ENCODE measurements around the gene PFKL. TPM values are rescaled to one million over a fixed set of nuclear protein-coding genes. Genes with fewer than 3 reads are reported as not detected.

PFKL gene
- polyA plus RNA-seq, 1 donor (not counting 4 experiments of a cell fraction or from before 2014, with no cell fraction given), result 46.6 TPM

DNA sequence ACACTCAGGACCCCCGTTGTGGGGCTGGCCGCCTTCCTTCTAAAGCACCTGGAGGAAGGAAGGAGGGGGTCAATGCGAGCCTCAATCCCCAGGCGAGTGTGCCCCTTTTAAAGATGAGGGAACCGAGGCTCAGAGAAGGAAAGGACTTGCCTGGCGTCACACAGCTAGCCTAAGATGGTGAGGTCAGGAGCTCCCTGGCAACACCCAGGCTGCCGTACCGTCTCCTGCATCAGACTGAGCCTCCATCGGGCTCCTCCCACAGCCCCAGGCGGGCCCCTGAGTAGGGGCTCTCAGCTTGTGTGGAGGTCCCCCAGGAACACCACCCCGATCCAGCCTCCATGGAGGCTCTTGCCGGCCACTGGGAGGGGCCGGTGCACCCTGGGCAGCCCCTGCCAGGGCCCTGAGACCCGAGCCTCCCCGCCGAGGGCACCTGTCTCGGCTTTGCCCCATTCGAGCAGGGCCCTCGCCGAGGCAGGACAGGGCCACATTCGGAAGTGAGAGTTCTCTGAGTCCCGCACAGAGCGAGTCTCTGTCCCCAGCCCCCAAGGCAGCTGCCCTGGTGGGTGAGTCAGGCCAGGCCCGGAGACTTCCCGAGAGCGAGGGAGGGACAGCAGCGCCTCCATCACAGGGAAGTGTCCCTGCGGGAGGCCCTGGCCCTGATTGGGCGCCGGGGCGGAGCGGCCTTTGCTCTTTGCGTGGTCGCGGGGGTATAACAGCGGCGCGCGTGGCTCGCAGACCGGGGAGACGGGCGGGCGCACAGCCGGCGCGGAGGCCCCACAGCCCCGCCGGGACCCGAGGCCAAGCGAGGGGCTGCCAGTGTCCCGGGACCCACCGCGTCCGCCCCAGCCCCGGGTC is 14.5 kb upstream of the PFKL start, which contains the start of gene AIRE:
Gene AIRE, plus strand, starts transcription at position 739 of the 855 bp plus-strand sequence. CDS start 131 bp downstream, outside the sequence.
- Histone ChIP-seq H3K27ac (ENCODE audit: control insufficient read depth, insufficient read depth, low read length) (no peak within 1 kb of the TSS), H3K36me3 (ENCODE audit: control insufficient read depth in 2 of 2, extremely low read depth in 1 of 2, insufficient read depth in 2 of 2, low read length in 2 of 2) (no peaks in the 10 kb centered on the region), H3K9me1 (ENCODE audit: control insufficient read depth, extremely low read depth, insufficient read depth, low read length) (no peaks in the 10 kb centered on the region), H3K27me3 (ENCODE audit: control insufficient read depth, extremely low read depth, insufficient read depth, low read length) (peaks cover 46% of the 10 kb centered on the region), H3K4me2 (ENCODE audit: control insufficient read depth, extremely low read depth, insufficient read depth, low read depth, low read length) (no peak within 1 kb of the TSS), H3K9me3 (ENCODE audit: control insufficient read depth, low read depth, low read length) (no peaks in the 10 kb centered on the region), H3K4me1 (ENCODE audit: control insufficient read depth, extremely low read depth, insufficient read depth, low read length) (no peaks in the 10 kb centered on the region), H3K9ac (ENCODE audit: control insufficient read depth, extremely low read depth, insufficient read depth, low read length) (no peak within 1 kb of the TSS), H4K20me1 (ENCODE audit: control insufficient read depth, extremely low read depth, insufficient read depth, low read length) (peaks cover 3% of the 10 kb centered on the region), H3K4me3 (ENCODE audit: control insufficient read depth in 2 of 3, extremely low read depth in 1 of 3, insufficient read depth in 2 of 3, low read depth in 1 of 3, low read length in 3 of 3) (no peak within 1 kb of the TSS), H2AFZ (ENCODE audit: control insufficient read depth, low read length) (no peak within 1 kb of the TSS), H3K79me2 (ENCODE audit: control insufficient read depth, insufficient read depth, low read length) (no peaks in the 10 kb centered on the region)
- FAIRE-seq (no peak), DNase-seq (ENCODE audit: low read depth, low spot score) (no peak)
- peak; percentile 36 for TF ChIP-seq EZH2 (IDR thresholded peaks at IDR 0.05; ENCODE audit: low read length)
- TF ChIP-seq, protein P1, sequence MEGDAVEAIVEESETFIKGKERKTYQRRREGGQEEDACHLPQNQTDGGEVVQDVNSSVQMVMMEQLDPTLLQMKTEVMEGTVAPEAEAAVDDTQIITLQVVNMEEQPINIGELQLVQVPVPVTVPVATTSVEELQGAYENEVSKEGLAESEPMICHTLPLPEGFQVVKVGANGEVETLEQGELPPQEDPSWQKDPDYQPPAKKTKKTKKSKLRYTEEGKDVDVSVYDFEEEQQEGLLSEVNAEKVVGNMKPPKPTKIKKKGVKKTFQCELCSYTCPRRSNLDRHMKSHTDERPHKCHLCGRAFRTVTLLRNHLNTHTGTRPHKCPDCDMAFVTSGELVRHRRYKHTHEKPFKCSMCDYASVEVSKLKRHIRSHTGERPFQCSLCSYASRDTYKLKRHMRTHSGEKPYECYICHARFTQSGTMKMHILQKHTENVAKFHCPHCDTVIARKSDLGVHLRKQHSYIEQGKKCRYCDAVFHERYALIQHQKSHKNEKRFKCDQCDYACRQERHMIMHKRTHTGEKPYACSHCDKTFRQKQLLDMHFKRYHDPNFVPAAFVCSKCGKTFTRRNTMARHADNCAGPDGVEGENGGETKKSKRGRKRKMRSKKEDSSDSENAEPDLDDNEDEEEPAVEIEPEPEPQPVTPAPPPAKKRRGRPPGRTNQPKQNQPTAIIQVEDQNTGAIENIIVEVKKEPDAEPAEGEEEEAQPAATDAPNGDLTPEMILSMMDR (optimal IDR thresholded peaks at IDR 0.05 in 1 of 3, IDR thresholded peaks at IDR 0.05 in 1 of 3, conservative IDR thresholded peaks at IDR 0.05 in 1 of 3; ENCODE audit: extremely low read depth in 1 of 3, insufficient read depth in 2 of 3, low read length in 3 of 3), result no peak
- dilution Hi-C loops (cut with MboI; ENCODE audit: extremely low pct_ligation_motif_present, low sequenced_read_pairs), result no loop called here

DNA sequence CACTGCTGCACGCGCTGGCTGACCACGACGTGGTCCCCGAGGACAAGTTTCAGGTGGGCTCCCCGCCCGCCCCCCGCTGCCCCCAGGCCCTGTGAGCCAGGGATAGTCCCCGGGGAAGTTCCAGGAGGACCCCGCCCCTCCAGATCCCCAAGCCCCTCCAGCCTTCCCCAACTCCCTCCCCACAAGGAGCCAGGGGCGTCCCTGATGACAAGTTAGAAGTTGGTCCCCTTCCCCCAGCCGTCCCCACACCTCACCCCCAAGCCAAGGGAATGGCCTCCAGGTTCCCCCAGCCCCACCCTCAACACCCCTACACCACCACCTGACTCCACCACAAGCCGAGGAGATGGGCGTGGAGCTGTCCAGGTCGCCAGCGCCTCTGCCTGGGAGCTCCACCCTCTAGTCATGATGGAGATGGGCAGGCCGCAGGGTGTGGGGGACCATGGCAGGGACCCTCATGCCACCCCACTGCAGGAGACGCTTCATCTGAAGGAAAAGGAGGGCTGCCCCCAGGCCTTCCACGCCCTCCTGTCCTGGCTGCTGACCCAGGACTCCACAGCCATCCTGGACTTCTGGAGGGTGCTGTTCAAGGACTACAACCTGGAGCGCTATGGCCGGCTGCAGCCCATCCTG is 13.7 kb upstream of the PFKL start:
- no peak overlapping the region for H3K9ac ChIP-seq (ENCODE audit: control insufficient read depth, extremely low read depth, insufficient read depth, low read length)
- H3K4me1 ChIP-seq (ENCODE audit: control insufficient read depth, extremely low read depth, insufficient read depth, low read length), result no peaks in the 10 kb centered on the region
- no peak for DNase-seq (ENCODE audit: low read depth, low spot score)
- no peak for FAIRE-seq
- no peaks in the 10 kb centered on the region for H3K36me3 ChIP-seq (ENCODE audit: control insufficient read depth in 2 of 2, extremely low read depth in 1 of 2, insufficient read depth in 2 of 2, low read length in 2 of 2)
- no peaks in the 10 kb centered on the region for H3K9me3 ChIP-seq (ENCODE audit: control insufficient read depth, low read depth, low read length)
- H2AFZ ChIP-seq (ENCODE audit: control insufficient read depth, low read length), result no peak overlapping the region
- no peaks in the 10 kb centered on the region for H3K79me2 ChIP-seq (ENCODE audit: control insufficient read depth, insufficient read depth, low read length)
- TF ChIP-seq EZH2 (IDR thresholded peaks at IDR 0.05; ENCODE audit: low read length), result no peak
- TF ChIP-seq, protein P1 (optimal IDR thresholded peaks at IDR 0.05 in 1 of 3, IDR thresholded peaks at IDR 0.05 in 1 of 3, conservative IDR thresholded peaks at IDR 0.05 in 1 of 3; ENCODE audit: extremely low read depth in 1 of 3, insufficient read depth in 2 of 3, low read length in 3 of 3), result no peak
- H3K4me2 ChIP-seq (ENCODE audit: control insufficient read depth, extremely low read depth, insufficient read depth, low read depth, low read length), result no peak overlapping the region
- no peaks in the 10 kb centered on the region for H3K9me1 ChIP-seq (ENCODE audit: control insufficient read depth, extremely low read depth, insufficient read depth, low read length)
- no peak overlapping the region for H3K4me3 ChIP-seq (ENCODE audit: control insufficient read depth in 2 of 3, extremely low read depth in 1 of 3, insufficient read depth in 2 of 3, low read depth in 1 of 3, low read length in 3 of 3)
- H3K27me3 ChIP-seq (ENCODE audit: control insufficient read depth, extremely low read depth, insufficient read depth, low read length), result peaks cover 46% of the 10 kb centered on the region
- no peak overlapping the region for H3K27ac ChIP-seq (ENCODE audit: control insufficient read depth, insufficient read depth, low read length)
- dilution Hi-C loops (cut with MboI; ENCODE audit: extremely low pct_ligation_motif_present, low sequenced_read_pairs), result no loop called here
- peaks cover 3% of the 10 kb centered on the region for H4K20me1 ChIP-seq (ENCODE audit: control insufficient read depth, extremely low read depth, insufficient read depth, low read length)

All from keratinocyte (primary cell).